ENCODE data around the gene ZNF189.

DNA sequence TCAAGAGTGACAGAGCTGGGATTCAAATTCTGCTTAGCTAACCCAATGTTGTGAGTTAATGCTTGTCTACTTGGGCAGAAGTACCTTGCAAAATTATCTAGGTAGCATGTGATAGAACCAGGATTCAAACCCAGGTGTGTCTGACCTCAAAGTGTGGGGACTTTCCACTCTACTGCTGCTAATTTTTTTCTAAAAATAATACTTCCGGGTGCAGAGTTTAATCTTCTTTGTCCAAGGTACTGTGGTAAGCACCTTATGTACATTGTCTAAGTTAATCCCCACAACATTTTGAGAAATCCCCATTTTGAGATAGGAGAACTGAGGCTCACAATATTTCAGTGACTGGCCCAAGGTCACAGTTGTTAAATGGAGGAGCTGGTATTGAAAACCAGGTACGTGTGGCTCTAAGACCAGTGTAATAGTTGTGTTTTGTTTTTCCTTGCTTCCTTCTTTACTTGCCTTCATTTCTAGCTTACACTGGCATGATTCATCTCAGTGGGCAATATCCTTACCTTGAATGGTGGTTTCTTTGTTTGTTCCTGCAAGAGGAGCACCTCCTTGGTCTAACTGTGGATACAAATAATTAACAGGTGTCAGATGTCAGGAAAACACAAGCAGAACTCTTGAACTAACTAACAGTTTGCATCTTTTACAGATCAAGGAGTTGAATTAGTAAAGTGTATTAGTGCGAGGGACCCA is 29.5 kb downstream of the ZNF189 start:
- TF ChIP-seq, protein P1, sequence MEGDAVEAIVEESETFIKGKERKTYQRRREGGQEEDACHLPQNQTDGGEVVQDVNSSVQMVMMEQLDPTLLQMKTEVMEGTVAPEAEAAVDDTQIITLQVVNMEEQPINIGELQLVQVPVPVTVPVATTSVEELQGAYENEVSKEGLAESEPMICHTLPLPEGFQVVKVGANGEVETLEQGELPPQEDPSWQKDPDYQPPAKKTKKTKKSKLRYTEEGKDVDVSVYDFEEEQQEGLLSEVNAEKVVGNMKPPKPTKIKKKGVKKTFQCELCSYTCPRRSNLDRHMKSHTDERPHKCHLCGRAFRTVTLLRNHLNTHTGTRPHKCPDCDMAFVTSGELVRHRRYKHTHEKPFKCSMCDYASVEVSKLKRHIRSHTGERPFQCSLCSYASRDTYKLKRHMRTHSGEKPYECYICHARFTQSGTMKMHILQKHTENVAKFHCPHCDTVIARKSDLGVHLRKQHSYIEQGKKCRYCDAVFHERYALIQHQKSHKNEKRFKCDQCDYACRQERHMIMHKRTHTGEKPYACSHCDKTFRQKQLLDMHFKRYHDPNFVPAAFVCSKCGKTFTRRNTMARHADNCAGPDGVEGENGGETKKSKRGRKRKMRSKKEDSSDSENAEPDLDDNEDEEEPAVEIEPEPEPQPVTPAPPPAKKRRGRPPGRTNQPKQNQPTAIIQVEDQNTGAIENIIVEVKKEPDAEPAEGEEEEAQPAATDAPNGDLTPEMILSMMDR (IDR thresholded peaks at IDR 0.05), result no peak
- no peak for TF ChIP-seq POLR2A (IDR thresholded peaks at IDR 0.05)

All from adrenal gland (tissue), 5 donors.